ENCODE results near the gene ACSF2. TPM values are rescaled to one million over a fixed set of nuclear protein-coding genes. Genes with fewer than 3 reads are reported as not detected.

The ACSF2 gene
- total and polyA plus RNA-seq, 2 of the 13 experiments (the other 11 are each of a cell fraction or from before 2014, with no cell fraction given) = 87.3 to 109 TPM

- TF ChIP-seq JUN (CRISPR knock-in tag; IDR thresholded peaks at IDR 0.05) = peak; percentile 50; the same call in 1 of the 2 replicates
- TF ChIP-seq TSC22D2 (CRISPR knock-in tag; IDR thresholded peaks at IDR 0.05; ENCODE audit: borderline replicate concordance) = no peak
- TF ChIP-seq, protein P1, sequence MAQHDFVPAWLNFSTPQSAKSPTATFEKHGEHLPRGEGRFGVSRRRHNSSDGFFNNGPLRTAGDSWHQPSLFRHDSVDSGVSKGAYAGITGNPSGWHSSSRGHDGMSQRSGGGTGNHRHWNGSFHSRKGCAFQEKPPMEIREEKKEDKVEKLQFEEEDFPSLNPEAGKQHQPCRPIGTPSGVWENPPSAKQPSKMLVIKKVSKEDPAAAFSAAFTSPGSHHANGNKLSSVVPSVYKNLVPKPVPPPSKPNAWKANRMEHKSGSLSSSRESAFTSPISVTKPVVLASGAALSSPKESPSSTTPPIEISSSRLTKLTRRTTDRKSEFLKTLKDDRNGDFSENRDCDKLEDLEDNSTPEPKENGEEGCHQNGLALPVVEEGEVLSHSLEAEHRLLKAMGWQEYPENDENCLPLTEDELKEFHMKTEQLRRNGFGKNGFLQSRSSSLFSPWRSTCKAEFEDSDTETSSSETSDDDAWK (CRISPR knock-in tag; IDR thresholded peaks at IDR 0.05) = no peak
- TF ChIP-seq ZNF781 (CRISPR knock-in tag; IDR thresholded peaks at IDR 0.05; ENCODE audit: borderline replicate concordance, not compliant biosample characterization) = no peak
- 0 out of 2 replicates have a peak, but pooled peaks have one; percentile 37 for TF ChIP-seq ZNF674 (CRISPR knock-in tag; IDR thresholded peaks at IDR 0.05; ENCODE audit: low read depth)
- TF ChIP-seq, protein P2, sequence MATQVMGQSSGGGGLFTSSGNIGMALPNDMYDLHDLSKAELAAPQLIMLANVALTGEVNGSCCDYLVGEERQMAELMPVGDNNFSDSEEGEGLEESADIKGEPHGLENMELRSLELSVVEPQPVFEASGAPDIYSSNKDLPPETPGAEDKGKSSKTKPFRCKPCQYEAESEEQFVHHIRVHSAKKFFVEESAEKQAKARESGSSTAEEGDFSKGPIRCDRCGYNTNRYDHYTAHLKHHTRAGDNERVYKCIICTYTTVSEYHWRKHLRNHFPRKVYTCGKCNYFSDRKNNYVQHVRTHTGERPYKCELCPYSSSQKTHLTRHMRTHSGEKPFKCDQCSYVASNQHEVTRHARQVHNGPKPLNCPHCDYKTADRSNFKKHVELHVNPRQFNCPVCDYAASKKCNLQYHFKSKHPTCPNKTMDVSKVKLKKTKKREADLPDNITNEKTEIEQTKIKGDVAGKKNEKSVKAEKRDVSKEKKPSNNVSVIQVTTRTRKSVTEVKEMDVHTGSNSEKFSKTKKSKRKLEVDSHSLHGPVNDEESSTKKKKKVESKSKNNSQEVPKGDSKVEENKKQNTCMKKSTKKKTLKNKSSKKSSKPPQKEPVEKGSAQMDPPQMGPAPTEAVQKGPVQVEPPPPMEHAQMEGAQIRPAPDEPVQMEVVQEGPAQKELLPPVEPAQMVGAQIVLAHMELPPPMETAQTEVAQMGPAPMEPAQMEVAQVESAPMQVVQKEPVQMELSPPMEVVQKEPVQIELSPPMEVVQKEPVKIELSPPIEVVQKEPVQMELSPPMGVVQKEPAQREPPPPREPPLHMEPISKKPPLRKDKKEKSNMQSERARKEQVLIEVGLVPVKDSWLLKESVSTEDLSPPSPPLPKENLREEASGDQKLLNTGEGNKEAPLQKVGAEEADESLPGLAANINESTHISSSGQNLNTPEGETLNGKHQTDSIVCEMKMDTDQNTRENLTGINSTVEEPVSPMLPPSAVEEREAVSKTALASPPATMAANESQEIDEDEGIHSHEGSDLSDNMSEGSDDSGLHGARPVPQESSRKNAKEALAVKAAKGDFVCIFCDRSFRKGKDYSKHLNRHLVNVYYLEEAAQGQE (IDR thresholded peaks at IDR 0.05; ENCODE audit: borderline replicate concordance in 1 of 2, low read depth in 1 of 2, low read length in 2 of 2) = no peak; a peak in 1 of 4 replicates
- TF ChIP-seq ZSCAN25 (CRISPR knock-in tag; IDR thresholded peaks at IDR 0.05) = no peak
- peak; percentile 66; the same call in 1 of the 2 replicates for TF ChIP-seq ZNF775 (CRISPR knock-in tag; IDR thresholded peaks at IDR 0.05; ENCODE audit: borderline replicate concordance)
- TF ChIP-seq ZNF557 (CRISPR knock-in tag; IDR thresholded peaks at IDR 0.05) = 0 out of 2 replicates have a peak, but pooled peaks have one; percentile 20
- no peak for TF ChIP-seq ZBTB40 (IDR thresholded peaks at IDR 0.05)
- TF ChIP-seq ZBTB40 (CRISPR knock-in tag; IDR thresholded peaks at IDR 0.05) = no peak
- no peak for TF ChIP-seq ZNF776 (CRISPR knock-in tag; IDR thresholded peaks at IDR 0.05)
- no peak for TF ChIP-seq TAF1 (CRISPR knock-in tag; IDR thresholded peaks at IDR 0.05)
- peak; percentile 75 for TF ChIP-seq ELF3 (CRISPR knock-in tag; IDR thresholded peaks at IDR 0.05)
- no peak for TF ChIP-seq PHF20 (CRISPR knock-in tag; IDR thresholded peaks at IDR 0.05)
- TF ChIP-seq ZNF501 (CRISPR knock-in tag; IDR thresholded peaks at IDR 0.05) = peak; percentile 54; the same call in 1 of the 2 replicates
These were observed 2.4 kb upstream of the ACSF2 start (continued) for GRCh38 chr17:50423553-50424159.

All from HepG2 (cell line).